GM21737 (cell line): ENCODE measurements around the gene SWI5.

ENCODE experiments used
- ATAC-seq: cut with Tn5 transposase; IDR thresholded peaks from one replicate; pipeline ENCODE4 v1.9.1; 2021; ENCODE audit warnings: mild to moderate bottlenecking, moderate library complexity; ENCODE audit not compliant: unreplicated experiment

The SWI5 gene

GRCh38 chr9:128251732-128252100, 24.4 kb upstream of the SWI5 start:
- ATAC-seq, result no peak

GRCh38 chr9:128252317-128253139, 23.5 kb upstream of the SWI5 start:
- no peak for ATAC-seq

GRCh38 chr9:128253140-128253990, 22.7 kb upstream of the SWI5 start:
- no peak for ATAC-seq

GRCh38 chr9:128253991-128254346, 22.1 kb upstream of the SWI5 start:
- no peak for ATAC-seq

GRCh38 chr9:128254362-128254761, 21.7 kb upstream of the SWI5 start:
- no peak for ATAC-seq

- ATAC-seq, result no peak
Observed at GRCh38 chr9:128254855-128255759, 21.0 kb upstream of the SWI5 start.

GRCh38 chr9:128257086-128257825, 18.8 kb upstream of the SWI5 start:
- ATAC-seq, result no peak

- ATAC-seq, result no peak
Observed at GRCh38 chr9:128257907-128258306, 18.2 kb upstream of the SWI5 start.

GRCh38 chr9:128258326-128258725, 17.8 kb upstream of the SWI5 start:
- ATAC-seq, result no peak

- ATAC-seq, result no peak
Observed at GRCh38 chr9:128259156-128259555, 16.9 kb upstream of the SWI5 start.

GRCh38 chr9:128260340-128260739, 15.7 kb upstream of the SWI5 start:
- no peak for ATAC-seq

- ATAC-seq, result no peak
Observed at GRCh38 chr9:128262687-128263086, 13.4 kb upstream of the SWI5 start.

- ATAC-seq, result no peak
Observed at GRCh38 chr9:128265348-128265847, 10.7 kb upstream of the SWI5 start.

- ATAC-seq, result no peak
Observed at GRCh38 chr9:128266868-128267590, 9.0 kb upstream of the SWI5 start.

GRCh38 chr9:128271112-128271511, 5.0 kb upstream of the SWI5 start:
- no peak for ATAC-seq

GRCh38 chr9:128271512-128271911, 4.6 kb upstream of the SWI5 start:
- no peak for ATAC-seq

- no peak for ATAC-seq
Observed at GRCh38 chr9:128274245-128274644, 1.8 kb upstream of the SWI5 start.

- peak; percentile 49 for ATAC-seq
Observed at GRCh38 chr9:128275198-128276007, 673 bp upstream of the SWI5 start, which contains the start of gene GOLGA2. TSS of gene GOLGA2 (minus strand) at chr9:128276007. CDS start at chr9:128275976, 31 bp downstream.
